GM21447 (cell line): ENCODE measurements around the gene STUB1.

ENCODE experiments used
- ATAC-seq: cut with Tn5 transposase; IDR thresholded peaks from one replicate; pipeline ENCODE4 v1.9.1; 2021; ENCODE audit not compliant: unreplicated experiment

Gene STUB1

DNA sequence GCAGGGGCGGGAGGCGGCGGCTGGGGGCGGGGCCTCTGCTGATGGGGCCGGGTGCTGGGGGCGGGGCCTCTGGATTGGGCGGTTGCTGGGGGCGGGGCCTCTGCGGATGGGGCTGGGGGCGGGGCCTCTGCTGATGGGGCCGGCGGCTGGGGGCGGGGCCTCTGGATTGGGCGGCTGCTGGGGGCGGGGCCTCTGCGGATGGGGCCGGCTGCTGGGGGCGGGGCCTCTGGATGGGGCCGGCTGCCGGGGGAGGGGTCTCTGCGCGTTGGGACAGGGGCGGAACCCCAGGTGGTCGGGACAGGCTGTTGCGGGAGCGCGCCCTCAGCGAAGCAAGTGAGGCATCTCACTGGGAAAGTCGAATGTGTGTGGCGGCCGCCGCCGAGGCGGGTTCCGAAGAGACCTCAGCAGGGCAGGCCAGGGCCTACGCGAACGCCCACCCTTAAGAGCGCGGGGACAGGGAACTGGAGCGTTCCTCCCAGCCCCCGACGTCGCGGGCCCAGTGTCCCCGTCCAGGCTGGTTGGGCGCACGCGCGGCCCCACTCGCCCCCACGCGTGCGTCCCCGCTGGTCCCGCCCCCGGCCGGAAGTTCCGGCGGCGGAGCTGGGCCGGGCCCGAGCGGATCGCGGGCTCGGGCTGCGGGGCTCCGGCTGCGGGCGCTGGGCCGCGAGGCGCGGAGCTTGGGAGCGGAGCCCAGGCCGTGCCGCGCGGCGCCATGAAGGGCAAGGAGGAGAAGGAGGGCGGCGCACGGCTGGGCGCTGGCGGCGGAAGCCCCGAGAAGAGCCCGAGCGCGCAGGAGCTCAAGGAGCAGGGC lies at the start of gene STUB1:
Gene STUB1 (plus strand): TSS at position 597 of the 811 bp plus-strand sequence. CDS start 116 bp downstream, at position 713.
- ATAC-seq, result peak; percentile 37

DNA sequence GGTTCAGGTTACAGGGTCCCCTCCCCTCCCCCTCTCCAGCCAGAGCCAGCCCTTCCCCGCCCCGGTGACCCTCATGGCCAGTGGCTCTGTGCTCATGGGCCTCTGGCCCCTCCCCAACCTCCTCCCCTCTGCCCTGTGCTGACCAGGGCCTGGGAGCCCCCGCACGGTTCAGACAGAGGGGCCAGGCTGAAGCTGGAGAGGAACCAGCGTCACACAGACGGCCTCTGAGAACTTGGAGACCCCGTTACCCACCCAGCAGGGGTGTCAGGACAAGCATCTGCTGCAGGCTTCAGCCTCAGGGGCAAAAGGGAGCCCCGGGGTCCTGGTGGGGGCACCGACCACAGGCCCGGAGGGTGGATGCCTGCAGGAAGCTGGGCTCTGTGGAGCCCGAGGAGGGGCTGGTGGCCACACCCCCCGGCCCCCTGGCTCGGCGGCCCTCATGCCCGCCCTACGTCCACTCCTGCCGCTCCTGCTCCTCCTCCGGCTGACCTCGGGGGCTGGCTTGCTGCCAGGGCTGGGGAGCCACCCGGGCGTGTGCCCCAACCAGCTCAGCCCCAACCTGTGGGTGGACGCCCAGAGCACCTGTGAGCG lies 49.3 kb upstream of the STUB1 start, which contains the start of gene WFIKKN1:
Gene WFIKKN1 (plus strand): TSS at position 171 of the 591 bp plus-strand sequence. CDS start 269 bp downstream, at position 440.
- no peak for ATAC-seq

DNA sequence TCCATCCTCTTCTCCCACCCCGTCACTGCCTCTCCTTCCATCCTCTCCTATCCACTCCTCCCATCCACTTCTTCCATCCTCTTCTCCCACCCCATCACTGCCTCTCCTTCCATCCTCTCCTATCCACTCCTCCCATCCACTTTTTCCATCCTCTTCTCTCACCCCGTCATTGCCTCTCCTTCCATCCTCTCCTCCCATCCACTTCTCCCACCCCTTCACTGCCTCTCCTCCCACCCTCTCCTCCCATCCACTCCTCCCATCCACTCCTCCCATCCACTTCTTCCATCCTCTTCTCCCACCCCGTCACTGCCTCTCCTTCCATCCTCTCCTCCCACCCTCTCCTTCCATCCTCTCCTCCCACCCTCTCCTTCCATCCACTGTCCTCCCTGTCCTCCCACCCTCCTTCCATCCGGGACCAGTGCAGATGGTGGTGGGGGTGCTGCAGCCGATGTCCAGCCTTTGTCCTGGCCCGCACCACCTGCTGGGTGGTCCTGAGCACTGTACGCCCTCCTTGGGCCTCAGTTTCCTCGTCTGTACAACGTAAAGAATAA lies 48.3 kb upstream of the STUB1 start:
- no peak for ATAC-seq

DNA sequence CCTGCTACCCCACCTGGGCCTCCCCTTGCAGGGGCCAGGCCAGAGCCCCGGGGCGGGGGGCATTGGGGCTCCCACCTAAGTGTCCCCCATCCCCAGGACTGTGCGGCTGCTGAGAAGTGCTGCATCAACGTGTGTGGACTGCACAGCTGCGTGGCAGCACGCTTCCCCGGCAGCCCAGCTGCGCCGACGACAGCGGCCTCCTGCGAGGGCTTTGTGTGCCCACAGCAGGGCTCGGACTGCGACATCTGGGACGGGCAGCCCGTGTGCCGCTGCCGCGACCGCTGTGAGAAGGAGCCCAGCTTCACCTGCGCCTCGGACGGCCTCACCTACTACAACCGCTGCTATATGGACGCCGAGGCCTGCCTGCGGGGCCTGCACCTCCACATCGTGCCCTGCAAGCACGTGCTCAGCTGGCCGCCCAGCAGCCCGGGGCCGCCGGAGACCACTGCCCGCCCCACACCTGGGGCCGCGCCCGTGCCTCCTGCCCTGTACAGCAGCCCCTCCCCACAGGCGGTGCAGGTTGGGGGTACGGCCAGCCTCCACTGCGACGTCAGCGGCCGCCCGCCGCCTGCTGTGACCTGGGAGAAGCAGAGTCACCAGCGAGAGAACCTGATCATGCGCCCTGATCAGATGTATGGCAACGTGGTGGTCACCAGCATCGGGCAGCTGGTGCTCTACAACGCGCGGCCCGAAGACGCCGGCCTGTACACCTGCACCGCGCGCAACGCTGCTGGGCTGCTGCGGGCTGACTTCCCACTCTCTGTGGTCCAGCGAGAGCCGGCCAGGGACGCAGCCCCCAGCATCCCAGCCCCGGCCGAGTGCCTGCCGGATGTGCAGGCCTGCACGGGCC lies 47.5 kb upstream of the STUB1 start:
- ATAC-seq, result no peak

DNA sequence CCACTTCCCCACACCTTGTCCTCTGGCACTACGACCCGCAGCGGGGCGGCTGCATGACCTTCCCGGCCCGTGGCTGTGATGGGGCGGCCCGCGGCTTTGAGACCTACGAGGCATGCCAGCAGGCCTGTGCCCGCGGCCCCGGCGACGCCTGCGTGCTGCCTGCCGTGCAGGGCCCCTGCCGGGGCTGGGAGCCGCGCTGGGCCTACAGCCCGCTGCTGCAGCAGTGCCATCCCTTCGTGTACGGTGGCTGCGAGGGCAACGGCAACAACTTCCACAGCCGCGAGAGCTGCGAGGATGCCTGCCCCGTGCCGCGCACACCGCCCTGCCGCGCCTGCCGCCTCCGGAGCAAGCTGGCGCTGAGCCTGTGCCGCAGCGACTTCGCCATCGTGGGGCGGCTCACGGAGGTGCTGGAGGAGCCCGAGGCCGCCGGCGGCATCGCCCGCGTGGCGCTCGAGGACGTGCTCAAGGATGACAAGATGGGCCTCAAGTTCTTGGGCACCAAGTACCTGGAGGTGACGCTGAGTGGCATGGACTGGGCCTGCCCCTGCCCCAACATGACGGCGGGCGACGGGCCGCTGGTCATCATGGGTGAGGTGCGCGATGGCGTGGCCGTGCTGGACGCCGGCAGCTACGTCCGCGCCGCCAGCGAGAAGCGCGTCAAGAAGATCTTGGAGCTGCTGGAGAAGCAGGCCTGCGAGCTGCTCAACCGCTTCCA lies 46.7 kb upstream of the STUB1 start:
- no peak for ATAC-seq

DNA sequence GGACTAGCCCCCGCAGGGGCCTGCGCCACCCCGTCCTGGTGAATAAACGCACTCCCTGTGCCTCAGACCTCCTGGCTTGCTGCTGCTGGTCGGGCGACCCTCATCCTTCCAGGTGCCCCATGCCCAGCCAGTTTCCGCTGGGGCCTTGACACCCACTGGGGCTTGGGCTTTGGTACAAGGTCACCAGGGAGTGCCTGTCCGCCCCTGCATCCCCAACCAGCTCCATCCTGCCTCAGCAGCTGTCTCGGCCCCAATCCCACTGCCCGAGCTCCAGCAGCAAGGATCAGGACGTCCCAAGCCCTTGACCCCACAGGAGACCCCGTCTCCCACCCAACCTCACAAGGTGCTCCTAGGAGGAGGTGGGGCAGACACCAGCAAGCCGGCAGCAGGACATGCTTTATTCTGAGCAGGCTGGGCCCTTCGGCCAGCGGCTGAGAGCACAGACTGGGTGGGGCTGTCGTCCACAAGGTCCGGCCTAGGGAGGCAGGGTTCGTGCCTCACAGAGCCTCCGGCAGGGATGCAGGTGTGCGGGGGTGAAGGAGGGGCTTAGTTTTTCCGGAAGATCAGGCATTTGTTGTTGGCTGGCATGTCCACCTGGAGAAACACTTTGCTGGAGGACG lies 46.0 kb upstream of the STUB1 start:
- ATAC-seq, result no peak

DNA sequence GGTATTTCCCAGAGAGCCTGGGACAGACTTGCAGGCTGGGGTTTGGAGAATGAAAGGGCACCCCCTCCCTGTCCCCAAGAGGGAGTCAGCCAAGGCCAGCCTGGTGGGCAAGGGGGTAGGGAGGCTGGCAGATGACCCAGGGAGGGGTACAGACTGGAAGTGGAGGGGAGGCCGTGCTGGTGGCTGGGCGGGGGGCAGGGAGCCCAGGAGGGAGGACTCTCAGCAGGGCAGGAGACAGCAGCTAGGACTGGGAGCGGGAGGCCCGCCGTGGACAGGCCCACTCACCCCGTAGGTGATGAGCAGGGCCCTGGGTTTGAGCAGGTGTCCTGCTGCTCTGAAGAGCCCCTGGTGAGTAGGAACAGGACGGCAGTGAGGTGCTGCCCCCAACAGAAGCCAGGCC lies 45.2 kb upstream of the STUB1 start:
- no peak for ATAC-seq

DNA sequence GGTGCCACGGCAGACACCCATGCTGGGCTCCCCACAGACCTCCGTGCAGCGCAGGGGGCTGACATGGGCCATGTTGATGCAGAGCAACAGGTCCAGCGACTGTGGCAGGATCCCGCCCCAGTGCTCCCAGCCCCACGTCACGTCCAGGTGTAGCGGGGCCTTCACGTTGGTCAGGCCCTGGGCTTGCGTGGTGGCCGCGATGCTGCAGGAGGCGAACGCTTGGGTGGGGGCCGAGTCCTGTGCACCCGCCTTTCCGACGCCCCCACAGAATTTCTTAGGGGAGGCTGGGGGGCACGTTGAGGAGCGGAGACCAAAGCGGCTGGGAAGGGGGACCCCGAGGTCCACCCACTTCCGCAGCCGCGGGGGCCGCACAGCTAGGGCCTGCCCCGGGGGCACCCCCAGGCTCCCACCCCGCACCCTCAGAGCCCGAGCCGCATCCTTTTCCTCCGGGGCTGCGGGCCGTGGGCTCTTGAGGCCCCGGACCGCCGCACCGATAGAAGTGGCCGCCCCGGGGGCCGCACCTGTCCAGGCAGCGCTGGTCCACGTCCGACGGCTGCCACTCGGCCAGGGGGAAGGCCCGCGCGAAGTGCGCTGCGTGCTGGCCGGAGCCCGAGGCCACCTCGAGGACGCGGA lies 44.5 kb upstream of the STUB1 start:
- ATAC-seq, result no peak

DNA sequence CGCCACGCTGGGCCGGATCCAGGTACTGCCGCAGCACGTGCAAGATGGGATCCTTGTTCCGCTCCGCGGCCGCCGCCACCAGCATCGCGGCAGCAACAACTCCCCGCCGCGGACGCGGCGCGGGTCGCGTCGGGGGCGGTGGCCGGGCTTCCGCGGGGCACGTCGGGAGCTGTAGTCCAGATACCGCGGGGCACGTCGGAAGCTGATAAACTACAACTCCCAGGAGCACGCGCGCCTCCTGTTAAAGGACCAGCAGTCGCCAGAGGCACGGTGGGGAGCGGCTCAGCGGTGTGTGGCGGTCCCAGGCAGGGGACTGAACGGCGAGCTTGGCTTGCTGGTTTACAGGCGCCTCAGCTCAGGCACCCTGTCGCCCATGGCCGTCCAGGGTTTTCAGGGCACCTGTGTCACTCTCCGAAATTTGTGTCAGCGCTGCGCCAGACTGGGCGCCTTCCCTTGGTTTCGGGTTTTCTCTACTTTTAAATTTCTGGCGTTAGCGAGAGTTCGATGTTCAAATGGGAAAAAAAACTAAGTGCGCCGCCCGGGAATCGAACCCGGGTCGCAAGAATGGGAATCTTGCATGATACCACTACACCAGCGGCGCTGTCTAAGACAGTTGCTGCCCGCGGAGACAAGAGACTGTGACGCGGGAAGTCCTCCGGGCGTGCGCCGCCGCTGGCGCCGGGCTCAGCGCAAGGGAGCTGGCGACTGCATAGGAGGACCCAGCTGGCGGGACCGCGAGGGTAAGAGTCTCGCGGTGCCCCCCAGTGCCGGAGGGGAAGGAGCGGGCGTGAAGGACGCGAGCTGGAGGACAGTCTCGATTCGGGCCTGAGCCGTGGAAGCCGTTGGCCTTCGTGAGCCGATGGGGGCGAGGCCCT lies 43.8 kb upstream of the STUB1 start, which contains the start of gene METTL26:
Gene METTL26 (minus strand): TSS at position 100 of the 875 bp plus-strand sequence. CDS start 15 bp downstream, at position 85.
- peak; percentile 61 for ATAC-seq

DNA sequence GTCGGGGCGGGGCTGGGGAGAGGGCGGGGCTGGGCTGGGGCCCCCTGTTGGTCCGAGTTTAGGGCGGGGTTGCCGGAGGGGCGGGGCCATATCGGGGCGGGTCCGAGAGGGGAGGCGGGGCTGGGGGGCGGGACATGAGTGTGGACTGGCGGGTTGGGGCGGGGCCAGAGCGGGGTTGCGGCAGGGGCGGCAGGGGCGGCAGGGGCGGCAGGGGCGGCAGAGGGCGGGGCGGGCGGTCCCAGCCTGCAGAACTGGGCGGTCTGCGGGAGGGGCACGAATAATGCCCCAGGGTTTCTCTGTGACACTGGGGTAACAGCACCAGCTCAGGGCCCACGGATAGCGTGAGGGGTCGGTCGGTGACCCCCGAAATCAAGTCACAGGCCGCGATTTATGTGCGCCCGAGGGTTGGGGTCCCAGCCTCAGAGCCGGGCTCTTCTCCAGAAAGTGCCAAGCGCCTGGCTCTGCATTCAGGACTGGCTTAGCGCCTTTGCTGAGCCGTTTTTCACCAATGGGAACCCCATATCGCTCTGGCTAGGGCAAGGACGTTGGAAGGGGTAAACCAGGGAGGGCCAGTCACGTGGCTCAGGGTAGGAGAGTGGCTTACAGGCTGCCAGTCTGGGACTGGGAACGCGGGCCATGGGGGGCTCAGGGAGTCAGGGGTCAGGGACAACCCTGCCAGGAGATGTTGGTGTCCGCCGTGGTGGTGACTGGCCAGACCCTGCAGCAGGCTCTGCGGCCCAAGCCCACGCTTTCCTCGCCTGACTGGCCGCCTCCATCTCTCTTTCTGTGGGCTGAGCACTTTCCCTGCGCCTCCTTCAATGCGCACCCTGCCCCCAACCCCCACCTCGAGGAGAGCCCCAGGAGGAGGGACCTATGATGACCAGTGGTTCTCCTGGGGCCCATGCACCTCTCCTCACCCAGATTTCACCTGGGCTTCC lies 42.9 kb upstream of the STUB1 start:
- ATAC-seq, result no peak

DNA sequence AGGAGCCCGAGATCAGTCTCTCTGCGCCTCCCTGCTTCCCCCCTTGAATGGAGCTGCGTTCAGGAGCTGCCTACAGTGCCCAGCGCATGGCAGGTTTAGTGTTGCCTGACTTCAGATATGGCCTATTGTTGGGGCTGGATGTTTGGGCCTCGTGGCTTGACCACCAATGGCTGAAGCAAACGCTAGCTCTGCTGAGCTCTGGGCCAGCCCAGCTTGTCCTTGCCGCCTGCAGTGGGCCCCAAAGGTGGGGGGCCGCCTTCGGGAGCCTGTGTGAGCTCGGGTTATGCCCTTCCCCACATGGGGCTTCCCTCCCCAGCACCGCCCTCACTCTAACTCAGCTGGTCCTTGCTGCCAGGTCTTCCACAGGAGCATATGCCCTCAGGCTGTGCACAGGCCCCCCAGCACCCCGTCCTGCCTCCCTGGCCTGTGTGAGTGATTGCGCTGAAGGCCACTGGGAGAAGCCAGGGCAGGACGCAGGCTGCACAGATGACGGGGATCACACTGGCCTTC lies 42.1 kb upstream of the STUB1 start:
- ATAC-seq, result no peak

DNA sequence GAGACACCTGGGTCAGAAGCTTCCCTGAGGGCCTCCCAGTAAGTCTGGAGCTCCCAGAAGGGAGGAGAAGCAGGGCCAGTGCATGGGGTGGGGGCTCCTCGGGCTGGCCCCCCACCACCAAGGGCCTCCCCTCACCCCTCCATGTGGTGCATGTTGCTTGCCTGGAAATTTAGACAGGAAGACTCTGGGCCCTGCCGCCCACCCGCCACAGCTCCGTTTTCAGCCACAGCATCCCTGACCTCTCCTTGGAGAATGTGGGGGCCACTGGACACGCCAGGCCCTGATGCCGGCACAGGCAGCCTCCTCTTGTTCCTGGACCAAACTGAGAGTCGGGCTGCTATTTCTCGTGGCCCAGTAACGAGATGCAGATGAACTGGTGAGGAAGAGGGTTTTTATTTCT lies 41.4 kb upstream of the STUB1 start:
- no peak for ATAC-seq

DNA sequence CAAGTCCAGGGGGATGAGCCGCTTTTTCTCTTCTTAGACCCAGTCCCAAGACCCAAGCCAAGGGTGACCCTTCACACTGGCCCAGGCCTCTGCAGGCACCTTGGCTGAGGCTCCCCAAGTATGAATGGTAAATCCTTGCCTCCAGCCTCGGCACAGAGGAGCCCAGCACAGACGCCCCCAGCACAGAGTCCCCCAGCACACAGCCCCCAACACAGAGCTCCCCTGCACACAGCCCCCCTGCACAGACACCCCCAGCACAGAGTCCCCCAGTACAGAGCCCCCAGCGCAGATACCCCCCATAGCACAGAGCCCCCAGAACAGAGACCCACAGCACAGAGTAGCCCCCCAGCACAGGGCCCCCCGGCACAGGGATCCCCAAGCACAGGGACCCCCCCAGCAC lies 39.6 kb upstream of the STUB1 start:
- no peak for ATAC-seq

DNA sequence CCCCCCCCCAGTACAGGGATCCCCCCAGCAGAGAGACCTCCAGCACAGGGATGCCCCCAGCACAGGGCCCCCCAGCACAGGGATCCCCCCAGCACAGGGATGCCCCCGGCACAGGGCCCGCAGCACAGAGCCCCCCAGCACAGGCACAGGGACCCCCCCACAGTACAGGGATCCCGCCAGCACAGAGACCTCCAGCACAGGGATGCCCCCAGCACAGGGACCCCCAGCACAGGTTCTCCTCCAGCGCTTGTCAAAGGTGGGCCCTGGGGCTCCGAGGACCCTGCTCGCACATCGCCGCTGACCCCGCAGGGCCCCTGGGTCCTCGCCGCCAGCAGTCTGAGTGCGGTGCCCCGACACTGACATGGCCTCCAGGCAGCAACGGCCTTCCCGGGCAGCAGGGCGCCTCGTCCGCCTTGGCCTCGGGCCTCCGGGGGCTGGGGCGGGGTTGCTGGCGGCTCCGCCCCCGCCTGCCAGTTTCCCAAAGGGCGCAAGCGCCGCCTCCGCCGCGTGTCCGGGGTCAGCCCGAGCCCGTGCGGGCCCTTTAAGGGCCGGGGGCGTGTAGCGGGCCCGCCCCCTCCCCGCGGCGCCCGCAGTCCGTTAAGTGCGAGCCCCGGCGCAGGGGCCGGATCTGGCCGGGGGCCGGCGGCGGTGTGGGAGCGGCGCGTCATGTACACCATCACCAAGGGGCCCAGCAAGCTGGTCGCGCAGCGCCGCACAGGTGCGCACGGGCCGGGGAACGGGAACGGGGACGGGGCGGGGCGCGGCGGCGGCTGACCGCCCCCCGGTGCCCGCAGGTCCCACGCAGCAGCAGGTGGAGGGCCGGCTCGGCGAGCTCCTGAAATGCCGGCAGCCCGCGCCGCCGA lies 38.7 kb upstream of the STUB1 start, which contains the start of gene MCRIP2:
Gene MCRIP2 (plus strand): TSS at position 503 of the 863 bp plus-strand sequence. CDS start 164 bp downstream, at position 667.
- peak; percentile 60 for ATAC-seq

DNA sequence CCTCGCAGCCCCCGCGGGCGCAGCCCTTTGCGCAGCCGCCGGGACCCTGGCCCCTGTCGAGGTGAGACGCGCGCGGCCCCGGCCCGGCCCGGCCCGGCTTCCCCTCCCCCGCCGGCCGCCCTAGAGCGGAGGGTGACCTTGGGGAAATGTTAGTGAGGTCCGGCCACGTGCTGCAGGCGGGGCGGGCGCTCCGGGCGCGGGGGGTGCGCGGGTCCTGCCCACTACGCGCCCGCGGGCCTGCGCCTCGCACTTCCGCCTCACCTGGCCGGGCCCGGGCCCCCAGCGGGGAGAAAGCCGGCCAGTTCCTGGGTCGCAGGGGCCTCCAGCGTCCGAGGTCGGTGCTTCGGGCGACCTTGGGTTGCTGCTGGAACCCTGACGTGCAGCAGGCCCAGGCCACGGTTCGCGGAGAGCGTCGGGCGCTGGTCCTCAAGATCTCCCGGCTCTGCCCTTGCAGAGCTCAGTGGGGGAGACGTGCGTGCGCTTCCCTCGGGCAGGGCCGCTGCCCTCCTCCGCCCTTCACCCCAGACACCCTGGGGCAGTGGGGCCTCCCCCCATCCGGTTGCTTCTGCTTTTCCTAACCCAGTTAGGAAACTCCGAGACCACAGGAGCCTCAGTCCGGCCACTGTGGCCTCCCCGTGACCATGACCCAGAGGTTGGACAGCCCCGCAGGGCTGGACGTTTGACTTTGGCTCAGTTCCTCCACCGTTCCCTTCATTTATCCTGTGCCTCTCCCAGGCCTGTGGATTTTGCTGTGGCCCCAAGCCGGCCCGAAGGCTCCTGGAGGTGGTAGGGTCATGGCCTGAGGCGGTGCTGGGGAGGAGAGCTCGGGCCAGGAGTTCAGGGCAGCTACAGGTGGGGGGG lies 37.8 kb upstream of the STUB1 start:
- ATAC-seq, result peak; percentile 30
